SK-N-SH (cell line): ENCODE results near the gene GUCY2F. TPM values are rescaled to one million over a fixed set of nuclear protein-coding genes. Genes with fewer than 3 reads are reported as not detected.

Experiments used
- CTCF ChIA-PET: fragments of 300-600, 350-600 bp; formaldehyde crosslinking; extraction: SDS; loops from one replicate; lab custom pipeline; 2021; lab: Yijun Ruan, JAX
- POLR2A ChIA-PET: fragments of 350-600 bp; sonication (Branson Sonifier 250); formaldehyde crosslinking; extraction: SDS; loops from one replicate; lab custom pipeline; 2020; ENCODE audit warnings: antibody characterized with exemption, inconsistent platforms; lab: Yijun Ruan, JAX
- DNase-seq: peaks from one replicate; pipeline ENCODE4 v3.0.0; 2012
- H2AFZ ChIP-seq: fragments of 200-600 bp; sonication (generic); 2 replicates; pipeline ENCODE4 v1.8.1; 2016; ENCODE audit warnings: antibody characterized with exemption, mild to moderate bottlenecking, low read depth
- H3F3A ChIP-seq: fragments of 200-600 bp; sonication (generic); replicated peaks from 2 replicates; pipeline ENCODE3; 2016; ENCODE audit warnings: antibody characterized with exemption, mild to moderate bottlenecking; ENCODE audit not compliant: insufficient read depth
- H3K27ac ChIP-seq, 2 experiments: fragments of 200-500 bp in 1 of 2; fragments of 200-600 bp in 1 of 2; sonication (Bioruptor generic) in 1 of 2; sonication (generic), shearing (Covaris generic) in 1 of 2; 2 replicates each; pipeline versions ENCODE4 v1.5.1 to v1.6.1; 2014 to 2016; ENCODE audit warnings: low read depth in 2 of 2, inconsistent platforms in 1 of 2, low read length in 1 of 2, mild to moderate bottlenecking in 1 of 2, mixed read lengths in 1 of 2
- H3K27me3 ChIP-seq: fragments of 200-600 bp; sonication (generic), shearing (Covaris generic); 2 replicates; pipeline ENCODE4 v1.6.1; 2016; ENCODE audit warnings: mixed run types; ENCODE audit not compliant: insufficient read depth
- H3K36me3 ChIP-seq, 2 experiments: fragments of 200-500 bp in 1 of 2; fragments of 200-600 bp in 1 of 2; sonication (Bioruptor generic) in 1 of 2; sonication (generic) in 1 of 2; replicated peaks in 1 of 2; 2 replicates each; pipeline versions ENCODE3 to v1.5.1; 2014 to 2016; ENCODE audit warnings: low read length in 1 of 2, mild to moderate bottlenecking in 1 of 2; ENCODE audit not compliant: insufficient read depth in 2 of 2, control insufficient read depth in 1 of 2
- H3K4me1 ChIP-seq, 2 experiments: fragments of 200-500 bp in 1 of 2; fragments of 200-600 bp in 1 of 2; sonication (Bioruptor generic) in 1 of 2; sonication (generic), shearing (Covaris generic) in 1 of 2; 2 replicates each; pipeline versions ENCODE4 v1.5.1 to v1.6.1; 2014 to 2016; ENCODE audit warnings: low read depth in 1 of 2, low read length in 1 of 2, mixed run types in 1 of 2; ENCODE audit not compliant: insufficient read depth in 2 of 2, control insufficient read depth in 1 of 2
- H3K4me2 ChIP-seq: fragments of 200-600 bp; sonication (generic), shearing (Covaris generic); 2 replicates; pipeline ENCODE4 v1.6.1; 2017; ENCODE audit warnings: mixed run types
- H3K4me3 ChIP-seq, 2 experiments: fragments of 200-500 bp in 1 of 2; fragments of 200-600 bp in 1 of 2; sonication (Bioruptor generic) in 1 of 2; sonication (generic), shearing (Covaris generic) in 1 of 2; 2 replicates each; pipeline versions ENCODE4 v1.5.1 to v1.8.1; 2014 to 2016; ENCODE audit warnings: low read depth in 2 of 2, inconsistent platforms in 1 of 2, low read length in 1 of 2, mild to moderate bottlenecking in 1 of 2, mixed read lengths in 1 of 2, moderate library complexity in 1 of 2
- H3K79me2 ChIP-seq: fragments of 200-600 bp; sonication (generic); 2 replicates; pipeline ENCODE4 v1.8.1; 2017; ENCODE audit warnings: mild to moderate bottlenecking; ENCODE audit not compliant: insufficient read depth
- H3K9ac ChIP-seq: fragments of 200-600 bp; sonication (generic); 2 replicates; pipeline ENCODE4 v1.6.1; 2017; ENCODE audit warnings: mixed run types
- H3K9me2 ChIP-seq: fragments of 200-600 bp; sonication (generic); 2 replicates; pipeline ENCODE4 v1.6.1; 2017; ENCODE audit warnings: mixed run types
- H3K9me3 ChIP-seq: fragments of 200-600 bp; sonication (generic); 2 replicates; pipeline ENCODE4 v1.6.1; 2017; ENCODE audit warnings: mixed run types, mild to moderate bottlenecking, moderate library complexity
- H4K20me1 ChIP-seq: fragments of 200-600 bp; sonication (generic); 2 replicates; pipeline ENCODE4 v1.6.1; 2017; ENCODE audit warnings: mild to moderate bottlenecking, mixed run types; ENCODE audit not compliant: insufficient read depth
- EP300 ChIP-seq, 2 experiments: IDR thresholded peaks; 2 replicates each; pipeline versions ENCODE4 v1.4.0 to v1.6.1; 2012; ENCODE audit warnings: borderline replicate concordance in 1 of 2, low read depth in 1 of 2, low read length in 1 of 2
- EZH2phosphoT487 ChIP-seq: fragments of 200-600 bp; sonication (generic); IDR thresholded peaks from 2 replicates; pipeline ENCODE4 v1.6.1; 2017; ENCODE audit warnings: low read depth, mixed run types, mild to moderate bottlenecking, antibody characterized with exemption, moderate library complexity, borderline replicate concordance
- FOXM1 ChIP-seq: IDR thresholded peaks from 2 replicates; pipeline ENCODE4 v1.4.0; 2012; ENCODE audit warnings: low read depth, mild to moderate bottlenecking
- GATA2 ChIP-seq: sonication (generic); formaldehyde crosslinking; IDR thresholded peaks from 2 replicates; pipeline ENCODE4 v1.5.0; 2020; ENCODE audit warnings: mild to moderate bottlenecking, missing genetic modification reagents
- JUND ChIP-seq: IDR thresholded peaks from 2 replicates; pipeline ENCODE4 v1.4.0; 2012
- MAX ChIP-seq: IDR thresholded peaks from 2 replicates; pipeline ENCODE4 v1.4.0; 2012; ENCODE audit warnings: low read depth
- MXI1 ChIP-seq: IDR thresholded peaks from 2 replicates; pipeline ENCODE4 v1.6.1; 2012; ENCODE audit warnings: mild to moderate bottlenecking, low read depth, low read length, improper control_type of control experiment
- NFIC ChIP-seq: IDR thresholded peaks from 2 replicates; pipeline ENCODE4 v1.4.0; 2012; ENCODE audit warnings: borderline replicate concordance
- PBX3 ChIP-seq: IDR thresholded peaks from 2 replicates; pipeline ENCODE4; 2012
- POLR2AphosphoS5 ChIP-seq: IDR thresholded peaks from 2 replicates; pipeline ENCODE4 v1.6.1; 2012; ENCODE audit warnings: low read depth, low read length
- RAD21 ChIP-seq: IDR thresholded peaks from 2 replicates; pipeline ENCODE4 v1.6.1; 2012; ENCODE audit warnings: mild to moderate bottlenecking, low read length
- RCOR1 ChIP-seq: fragments of 150-350 bp; IDR thresholded peaks from 2 replicates; pipeline ENCODE4 v1.6.1; 2017; ENCODE audit warnings: antibody characterized with exemption, low read length
- RFX5 ChIP-seq: IDR thresholded peaks from 2 replicates; pipeline ENCODE4 v1.6.1; 2012; ENCODE audit warnings: mild to moderate bottlenecking, improper control_type of control experiment, low read length
- SIN3A ChIP-seq: IDR thresholded peaks from 2 replicates; pipeline ENCODE4 v1.6.1; 2012; ENCODE audit warnings: low read depth, mild to moderate bottlenecking, low read length, moderate library complexity, borderline replicate concordance
- TAF1 ChIP-seq: IDR thresholded peaks from 2 replicates; pipeline ENCODE4 v1.6.1; 2012; ENCODE audit warnings: low read depth, mild to moderate bottlenecking, low read length, moderate library complexity, borderline replicate concordance
- USF1 ChIP-seq: IDR thresholded peaks from 2 replicates; pipeline ENCODE4 v1.4.0; 2012; ENCODE audit warnings: low read depth, borderline replicate concordance
- polyA plus RNA-seq, 3 experiments: library from polyadenylated mRNA; depleted of rRNA; stranded (reverse); fragments of >200 nt; gene quantifications; 2 replicates each; pipeline ENCODE4 v1.2.3, GENCODE V29; 2012
- TF ChIP-seq, protein P1 (sequence below): IDR thresholded peaks from 2 replicates; pipeline ENCODE4 v1.6.1; 2012; ENCODE audit warnings: mild to moderate bottlenecking, low read depth, low read length, moderate library complexity

The GUCY2F gene
- polyA plus RNA-seq, 1 of the 3 experiments (the other 2 are of a cell fraction), result not detected

GRCh38 chrX:109350051-109350450 lies 131.8 kb downstream of the GUCY2F start:
- H3K4me1 ChIP-seq, result no peaks in the 10 kb centered on the region
- no peaks in the 10 kb centered on the region for H4K20me1 ChIP-seq
- no peaks in the 10 kb centered on the region for H3K36me3 ChIP-seq
- H3K27me3 ChIP-seq, result peaks cover 4% of the 10 kb centered on the region; the same call in 1 of the 2 replicates
- H3K79me2 ChIP-seq, result no peaks in the 10 kb centered on the region
- H3K27ac ChIP-seq, result no peak overlapping the region
- H2AFZ ChIP-seq, result no peak overlapping the region
- no peaks in the 10 kb centered on the region for H3K9me3 ChIP-seq
- H3K4me2 ChIP-seq, result no peak overlapping the region
- POLR2A ChIA-PET, result no interaction called here
- no peaks in the 10 kb centered on the region for H3F3A ChIP-seq
- no peak overlapping the region for H3K9ac ChIP-seq
- TF ChIP-seq RCOR1 (no peak), MAX (no peak), PBX3 (no peak), FOXM1 (no peak), RFX5 (no peak), EP300 (IDR thresholded peaks at IDR 0.05; ENCODE audit: borderline replicate concordance in 1 of 2, low read depth in 1 of 2, low read length in 1 of 2) (no peak), GATA2 (CRISPR knock-in tag) (no peak), JUND (no peak), EZH2phosphoT487 (no peak), POLR2AphosphoS5 (no peak), SIN3A (no peak), USF1 (no peak), MXI1 (no peak), TAF1 (no peak), NFIC (no peak), RAD21 (no peak)
- TF ChIP-seq, protein P1, sequence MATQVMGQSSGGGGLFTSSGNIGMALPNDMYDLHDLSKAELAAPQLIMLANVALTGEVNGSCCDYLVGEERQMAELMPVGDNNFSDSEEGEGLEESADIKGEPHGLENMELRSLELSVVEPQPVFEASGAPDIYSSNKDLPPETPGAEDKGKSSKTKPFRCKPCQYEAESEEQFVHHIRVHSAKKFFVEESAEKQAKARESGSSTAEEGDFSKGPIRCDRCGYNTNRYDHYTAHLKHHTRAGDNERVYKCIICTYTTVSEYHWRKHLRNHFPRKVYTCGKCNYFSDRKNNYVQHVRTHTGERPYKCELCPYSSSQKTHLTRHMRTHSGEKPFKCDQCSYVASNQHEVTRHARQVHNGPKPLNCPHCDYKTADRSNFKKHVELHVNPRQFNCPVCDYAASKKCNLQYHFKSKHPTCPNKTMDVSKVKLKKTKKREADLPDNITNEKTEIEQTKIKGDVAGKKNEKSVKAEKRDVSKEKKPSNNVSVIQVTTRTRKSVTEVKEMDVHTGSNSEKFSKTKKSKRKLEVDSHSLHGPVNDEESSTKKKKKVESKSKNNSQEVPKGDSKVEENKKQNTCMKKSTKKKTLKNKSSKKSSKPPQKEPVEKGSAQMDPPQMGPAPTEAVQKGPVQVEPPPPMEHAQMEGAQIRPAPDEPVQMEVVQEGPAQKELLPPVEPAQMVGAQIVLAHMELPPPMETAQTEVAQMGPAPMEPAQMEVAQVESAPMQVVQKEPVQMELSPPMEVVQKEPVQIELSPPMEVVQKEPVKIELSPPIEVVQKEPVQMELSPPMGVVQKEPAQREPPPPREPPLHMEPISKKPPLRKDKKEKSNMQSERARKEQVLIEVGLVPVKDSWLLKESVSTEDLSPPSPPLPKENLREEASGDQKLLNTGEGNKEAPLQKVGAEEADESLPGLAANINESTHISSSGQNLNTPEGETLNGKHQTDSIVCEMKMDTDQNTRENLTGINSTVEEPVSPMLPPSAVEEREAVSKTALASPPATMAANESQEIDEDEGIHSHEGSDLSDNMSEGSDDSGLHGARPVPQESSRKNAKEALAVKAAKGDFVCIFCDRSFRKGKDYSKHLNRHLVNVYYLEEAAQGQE, result no peak
- CTCF ChIA-PET, result interaction anchor here (1.0 kb wide), 1 partner anchor 9 kb away, joined by 4 read pairs; no protein-coding TSS in a partner anchor
- no peak overlapping the region for H3K4me3 ChIP-seq
- no peak for DNase-seq
- no peaks in the 10 kb centered on the region for H3K9me2 ChIP-seq
